Umbilical cord (tissue), 2 donors: Measurements from ENCODE around the gene RAB32. TPM values are rescaled to one million over a fixed set of nuclear protein-coding genes. Genes with fewer than 3 reads are reported as not detected.

Experiments used
- DNase-seq: peaks from one replicate; pipeline ENCODE4 v3.0.0-alpha.2; 2015; ENCODE audit warnings: low spot score
- total RNA-seq: library from RNA; depleted of rRNA; stranded (reverse); fragments of >200 nt; gene quantifications from one replicate; pipeline ENCODE4 v1.2.3, GENCODE V29; 2014; ENCODE audit warnings: low replicate concordance; ENCODE audit not compliant: insufficient read depth

Gene RAB32
- total RNA-seq, 1 donor from 2014 or later, result 67.4 TPM

DNA sequence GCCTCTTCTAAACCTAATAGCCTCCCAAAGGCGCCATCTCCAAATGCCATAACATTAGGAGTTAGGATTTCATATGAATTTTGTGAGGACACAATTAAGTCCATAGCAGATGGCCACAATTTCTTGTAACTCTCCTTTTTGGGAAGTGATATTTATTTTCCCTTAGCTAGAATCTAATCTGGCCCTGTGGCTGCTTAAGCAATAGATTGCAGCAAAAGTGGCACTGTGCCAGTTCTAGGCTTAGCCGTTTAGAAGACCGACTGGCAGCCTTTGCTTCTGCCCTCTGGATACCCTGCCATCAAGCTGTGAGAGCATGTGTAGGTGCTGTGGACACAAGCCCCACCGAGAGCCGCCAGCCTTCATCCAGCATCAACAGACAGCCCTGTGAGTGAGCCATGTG is 39.2 kb downstream of the RAB32 start:
- DNase-seq, result no peak

DNA sequence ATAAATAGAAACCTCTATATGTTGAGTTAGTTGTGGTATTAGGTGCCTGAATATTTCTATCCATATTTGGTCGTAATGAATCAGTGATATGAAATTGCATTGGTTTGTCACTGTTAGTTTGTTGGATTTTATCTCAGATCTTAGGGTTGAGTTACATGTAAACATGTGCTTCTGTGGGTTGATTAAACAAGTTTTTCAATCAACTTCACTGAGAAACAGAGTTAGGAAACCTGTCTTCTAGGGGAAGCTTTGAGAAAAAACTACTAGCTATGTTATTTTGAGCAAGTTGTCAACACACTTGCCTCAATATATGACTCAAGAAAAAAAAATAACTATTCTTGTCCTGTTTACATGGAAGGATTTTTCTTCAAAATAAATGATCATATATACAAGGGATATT is 40.3 kb downstream of the RAB32 start:
- no peak for DNase-seq

DNA sequence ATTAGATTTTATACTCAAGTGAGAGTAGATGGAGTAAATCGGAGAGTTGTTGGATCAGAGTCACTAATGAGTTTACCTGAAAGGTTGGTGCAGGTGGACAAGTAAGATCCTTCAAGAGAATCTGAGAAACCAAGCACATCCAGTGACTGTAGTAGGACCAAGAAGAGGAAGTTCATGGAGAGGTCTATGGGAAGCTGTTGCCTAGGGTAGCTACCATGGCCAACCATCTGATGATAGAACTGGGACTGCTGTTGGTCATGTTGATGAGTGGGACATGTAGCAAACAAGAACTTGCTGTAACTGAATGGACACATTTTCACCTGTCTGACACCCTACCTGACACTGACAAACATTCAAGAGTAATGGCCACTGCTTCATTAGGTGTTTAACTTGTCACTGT is 43.8 kb downstream of the RAB32 start:
- DNase-seq, result no peak

DNA sequence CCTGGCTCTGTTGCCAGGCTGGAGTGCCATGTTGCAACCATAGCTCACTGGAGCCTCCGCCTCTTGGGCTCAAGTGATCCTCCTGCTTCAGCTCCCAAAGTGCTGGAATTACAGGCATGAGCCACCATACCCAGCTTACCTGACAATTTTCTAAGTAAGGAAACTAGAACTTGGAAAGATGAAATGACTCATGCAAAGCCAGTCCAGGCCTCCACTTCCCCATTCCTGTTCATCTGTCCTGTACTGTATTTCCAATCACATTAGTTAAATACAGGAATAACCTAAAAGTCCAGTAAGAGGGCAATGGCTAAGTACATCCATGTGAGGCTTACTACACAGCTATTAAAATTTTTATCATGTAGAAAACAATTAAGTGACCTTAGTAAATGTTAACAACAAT is 46.9 kb downstream of the RAB32 start:
- no peak for DNase-seq

DNA sequence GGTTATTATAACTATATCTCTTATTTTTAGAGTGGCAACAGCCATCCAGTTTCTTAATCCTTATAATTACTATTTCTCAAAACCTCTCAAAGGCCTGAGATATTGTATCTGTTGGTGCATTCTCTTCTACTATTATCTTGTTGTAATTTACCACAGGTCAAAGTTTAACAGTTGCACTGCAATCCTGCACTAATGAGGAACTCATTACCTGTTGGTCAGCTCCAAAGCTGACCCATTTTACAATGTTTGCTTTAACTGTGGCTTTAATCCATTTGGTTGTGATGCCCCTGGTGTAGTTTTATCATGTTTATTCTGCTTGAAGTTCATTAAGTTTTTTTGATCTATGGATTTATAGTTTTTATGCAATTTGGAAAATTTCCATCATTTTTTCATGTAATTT is 48.8 kb downstream of the RAB32 start:
- DNase-seq, result no peak

DNA sequence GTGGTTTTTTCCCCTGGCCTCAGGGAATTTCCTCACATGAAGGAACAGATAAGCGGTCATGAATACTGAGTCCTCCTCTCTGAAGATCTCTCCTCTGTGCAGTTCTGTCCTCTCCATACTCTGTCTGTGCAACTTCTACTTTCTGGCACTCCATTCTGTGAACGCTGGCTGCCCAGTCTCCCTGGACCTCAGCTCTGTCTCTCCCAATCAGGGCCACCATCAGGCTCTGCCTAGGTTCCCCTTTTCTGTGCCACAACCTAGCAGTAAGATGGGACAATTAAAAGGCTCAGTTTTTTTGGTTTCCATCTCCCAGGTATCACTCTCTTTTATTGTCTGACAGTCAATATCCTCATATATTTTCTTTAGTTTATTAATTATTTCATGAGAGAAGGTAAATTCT is 50.4 kb downstream of the RAB32 start:
- DNase-seq, result peak; percentile 5

- peak; percentile 20 for DNase-seq
These were observed 50.9 kb downstream of the RAB32 start for GRCh38 chr6:146594495-146594894.

DNA sequence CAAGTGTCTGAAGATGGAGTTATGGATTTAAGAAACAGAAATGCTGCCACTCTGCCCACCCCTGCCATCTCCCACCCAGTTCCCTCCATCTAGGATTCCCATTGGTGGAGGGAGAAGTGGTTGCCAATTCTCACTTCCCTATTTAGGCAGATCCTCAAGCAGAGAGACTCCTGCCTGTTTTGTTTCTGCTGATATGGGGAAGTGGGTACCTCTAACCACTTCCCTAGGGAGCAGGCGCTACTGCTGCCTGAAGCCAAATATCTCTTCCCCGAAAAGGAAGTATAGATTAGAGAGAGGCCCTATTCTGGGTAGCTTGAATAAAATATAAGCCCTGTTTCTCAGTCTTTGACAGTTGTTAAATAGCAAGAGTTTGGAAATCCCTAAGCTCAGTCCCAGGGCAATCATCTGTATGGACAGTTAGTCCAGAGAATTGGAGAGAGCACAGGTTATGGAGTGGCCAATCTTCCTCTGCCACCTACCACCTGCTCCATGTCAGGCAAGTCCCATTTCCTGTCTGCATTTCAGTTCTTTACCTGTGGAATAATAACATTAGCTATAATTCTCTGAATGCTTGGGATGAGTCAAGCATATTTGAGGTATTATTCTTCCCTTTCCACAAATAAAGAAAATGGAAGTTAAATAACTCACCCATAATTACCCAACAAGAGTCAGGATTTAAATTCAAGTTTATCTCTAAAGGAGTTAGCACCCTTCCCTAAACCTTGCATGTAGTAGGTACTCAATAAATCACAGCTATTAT is 52.5 kb downstream of the RAB32 start:
- DNase-seq, result peak; percentile 44

DNA sequence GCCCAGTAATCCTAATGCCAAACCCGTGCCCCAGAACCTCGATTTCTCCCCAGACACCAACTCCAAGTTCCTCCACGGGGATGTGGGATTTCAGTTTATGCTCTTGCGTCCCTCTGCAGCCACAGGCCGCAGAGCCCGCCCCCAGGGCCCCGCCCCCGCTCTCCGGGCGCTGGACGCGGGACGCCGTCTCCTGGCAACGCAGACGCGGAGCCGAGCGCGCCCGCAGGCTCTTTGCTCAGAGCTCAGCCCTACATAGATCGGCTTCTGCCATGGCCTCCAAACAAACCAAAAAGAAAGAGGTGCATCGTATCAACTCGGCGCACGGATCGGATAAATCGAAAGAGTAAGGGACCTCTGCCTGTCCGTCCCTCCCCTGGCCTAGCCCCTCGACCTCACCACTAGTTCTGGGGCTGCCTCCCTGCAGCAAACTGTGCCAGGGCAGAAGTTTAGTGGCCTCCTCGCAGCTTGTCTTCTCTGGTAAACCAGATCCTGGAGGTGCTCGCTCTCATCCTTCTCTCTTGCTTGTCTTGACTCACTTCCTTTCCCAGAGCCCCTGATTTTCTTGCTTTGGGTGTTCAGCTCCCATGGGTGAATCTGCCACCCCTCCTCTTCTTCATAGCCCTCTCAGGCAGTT is 55.3 kb downstream of the RAB32 start, which contains the start of gene ADGB:
TSS of gene ADGB (plus strand) at position 201 of the 634 bp plus-strand sequence. CDS start at position 270, 69 bp downstream.
- peak; percentile 76 for DNase-seq

- DNase-seq, result no peak
These were observed 57.7 kb downstream of the RAB32 start for GRCh38 chr6:146601352-146601751.

GRCh38 chr6:146602526-146602925 is 58.9 kb downstream of the RAB32 start:
- no peak for DNase-seq

Other genes with a start within 250 kb of the RAB32 start
- 0.48 TPM for gene ADGB, start 55.1 kb downstream of the RAB32 start, total RNA-seq